GM18508 (cell line): ENCODE data around the gene CCL24.
"Not testable (repeated sequence)": the region's sequence is repeated elsewhere in the genome, so short reads cannot be mapped to it uniquely, and the experiment has no call there.

Experiments
- ATAC-seq: cut with Tn5 transposase; IDR thresholded peaks from one replicate; pipeline ENCODE4 v1.9.1; 2021; ENCODE audit warnings: moderate number of reproducible peaks; ENCODE audit not compliant: insufficient read depth, unreplicated experiment

CCL24 gene

DNA sequence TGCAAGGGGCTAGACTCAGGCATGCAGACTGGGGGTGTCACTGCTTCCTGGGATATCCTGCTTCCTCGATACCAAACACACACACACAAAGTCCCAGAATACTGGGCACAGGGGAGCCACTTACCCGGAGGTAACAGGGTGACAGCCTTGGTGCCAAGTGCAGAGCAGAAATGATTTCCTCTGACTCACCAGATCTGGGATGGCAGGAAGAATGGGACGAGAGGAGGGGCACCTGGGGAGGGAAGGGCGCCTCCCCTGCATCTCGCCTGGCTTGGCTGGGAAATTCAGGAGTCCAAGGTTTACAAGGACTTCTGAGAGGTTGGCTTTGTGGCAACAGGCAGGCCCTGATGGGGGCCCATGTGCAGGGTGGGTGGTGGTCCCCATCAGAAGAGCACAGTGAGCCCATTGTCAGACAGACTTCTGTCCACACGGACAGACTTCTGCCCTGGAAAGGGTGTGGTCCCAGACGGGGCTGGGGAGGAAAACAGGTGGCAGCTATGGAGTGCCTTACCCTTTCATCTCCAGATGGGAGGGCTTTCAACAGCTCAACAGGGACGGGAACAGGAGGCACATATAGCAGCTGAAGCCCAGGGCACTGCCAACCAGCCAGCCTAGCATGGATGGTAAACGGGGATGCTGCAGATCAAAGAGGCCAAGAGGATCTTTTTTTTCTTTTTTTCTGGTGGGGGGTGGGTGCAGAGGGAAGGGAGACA is 9.7 kb upstream of the CCL24 start:
- ATAC-seq = no peak

DNA sequence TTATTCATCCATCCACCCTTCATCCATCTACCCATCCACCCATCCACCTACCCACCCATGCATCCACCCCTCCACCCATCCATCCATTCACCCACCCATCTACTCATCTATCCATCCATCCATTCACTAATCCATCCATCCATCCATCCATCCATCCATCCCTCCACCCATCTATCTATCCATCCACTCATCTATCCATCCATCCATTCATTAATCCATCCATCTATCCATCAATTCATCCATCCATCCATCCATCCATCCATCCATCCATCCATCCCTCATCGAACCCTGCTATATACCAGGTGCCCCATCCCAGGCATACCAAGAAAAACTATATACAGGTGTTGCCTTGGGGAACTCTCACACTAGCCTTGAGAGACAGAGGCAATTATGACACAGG is 7.1 kb upstream of the CCL24 start:
- no peak for ATAC-seq

DNA sequence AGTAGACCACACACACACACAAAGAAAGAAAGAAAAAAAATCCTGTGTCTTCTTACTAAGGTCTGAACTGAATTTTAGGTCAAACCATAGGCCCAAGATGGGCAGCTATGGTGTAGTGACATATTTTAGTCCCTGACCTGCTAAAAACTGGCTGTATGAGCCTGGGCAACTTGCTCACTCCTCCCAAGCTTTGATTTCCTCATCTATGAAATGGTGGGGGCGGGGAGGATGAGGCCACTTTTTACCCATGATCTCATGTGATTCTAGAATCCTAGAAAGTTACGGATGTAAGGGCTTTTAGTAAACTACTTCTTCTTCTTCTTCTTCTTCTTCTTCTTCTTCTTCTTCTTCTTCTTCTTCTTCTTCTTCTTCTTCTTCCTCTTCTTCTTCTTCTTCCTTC is 6.1 kb upstream of the CCL24 start:
- no peak for ATAC-seq

DNA sequence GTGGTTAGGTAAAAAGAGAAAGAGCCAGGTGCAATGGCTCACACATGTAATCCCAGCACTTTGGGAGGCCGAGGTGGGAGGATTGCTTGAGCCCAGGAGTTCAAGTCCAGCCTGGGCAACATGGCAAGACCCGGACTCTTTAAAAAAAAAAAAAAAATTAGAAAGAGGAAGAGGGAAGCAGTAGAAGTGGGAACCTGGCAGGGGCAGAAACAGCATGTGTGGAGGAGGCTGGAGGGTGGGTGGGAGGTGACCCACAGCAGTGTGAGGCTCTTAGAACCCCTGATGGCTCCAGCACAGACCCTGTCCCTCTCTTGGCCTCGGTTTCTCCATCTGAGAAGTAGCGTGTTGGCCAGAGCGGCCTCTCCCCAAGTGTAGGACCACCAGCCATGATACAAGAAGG is 4.9 kb upstream of the CCL24 start:
- no peak for ATAC-seq

DNA sequence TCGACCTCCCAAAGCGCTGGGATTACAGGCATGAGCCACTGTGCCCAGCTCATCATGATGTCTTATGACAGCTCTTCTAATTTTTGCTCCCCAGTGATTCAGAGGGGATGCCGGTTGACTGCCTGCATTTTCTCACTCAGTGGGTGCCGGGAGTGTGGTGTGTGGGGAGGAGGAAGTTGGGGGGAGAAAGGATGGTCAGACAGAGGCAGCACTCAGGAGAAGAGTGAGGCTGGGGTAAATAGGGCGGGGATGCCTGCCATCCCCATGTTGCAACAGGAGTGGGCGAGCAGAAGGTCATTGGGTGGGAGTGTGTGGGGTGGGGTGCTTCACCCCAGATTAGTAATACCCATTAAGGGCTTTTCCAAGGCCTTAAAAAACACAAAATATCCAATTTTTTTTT is 3.5 kb upstream of the CCL24 start:
- no peak for ATAC-seq

DNA sequence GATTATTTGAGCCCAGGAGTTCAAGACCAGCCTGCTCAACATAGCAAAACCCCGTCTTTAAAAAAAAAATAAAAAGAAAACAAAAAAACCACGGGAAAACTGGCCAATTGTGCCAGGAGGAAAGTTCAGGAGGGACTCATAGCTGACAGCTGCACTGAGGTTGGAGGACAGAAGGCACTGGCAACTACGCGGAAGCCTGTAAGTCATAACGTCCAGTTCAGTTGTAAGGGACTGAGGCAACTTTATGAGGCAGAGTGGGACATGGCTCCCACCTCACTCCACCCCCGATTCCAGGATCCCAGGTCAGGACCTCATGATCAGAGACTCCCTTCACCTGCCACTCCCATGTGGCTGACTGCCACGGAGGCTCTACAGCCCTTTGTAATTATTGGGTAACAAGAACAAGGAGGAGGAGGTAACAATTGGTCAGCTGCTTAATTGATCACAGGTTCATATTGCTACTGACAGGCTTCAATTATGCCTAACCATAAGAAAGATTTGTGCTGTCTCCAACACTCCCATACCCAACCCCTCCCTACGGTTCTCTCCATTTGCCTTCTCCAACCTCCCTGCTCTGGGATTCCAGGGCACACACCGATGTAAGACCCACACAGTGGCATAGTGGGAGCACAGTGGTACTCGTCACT is 1.9 kb upstream of the CCL24 start:
- no peak for ATAC-seq

DNA sequence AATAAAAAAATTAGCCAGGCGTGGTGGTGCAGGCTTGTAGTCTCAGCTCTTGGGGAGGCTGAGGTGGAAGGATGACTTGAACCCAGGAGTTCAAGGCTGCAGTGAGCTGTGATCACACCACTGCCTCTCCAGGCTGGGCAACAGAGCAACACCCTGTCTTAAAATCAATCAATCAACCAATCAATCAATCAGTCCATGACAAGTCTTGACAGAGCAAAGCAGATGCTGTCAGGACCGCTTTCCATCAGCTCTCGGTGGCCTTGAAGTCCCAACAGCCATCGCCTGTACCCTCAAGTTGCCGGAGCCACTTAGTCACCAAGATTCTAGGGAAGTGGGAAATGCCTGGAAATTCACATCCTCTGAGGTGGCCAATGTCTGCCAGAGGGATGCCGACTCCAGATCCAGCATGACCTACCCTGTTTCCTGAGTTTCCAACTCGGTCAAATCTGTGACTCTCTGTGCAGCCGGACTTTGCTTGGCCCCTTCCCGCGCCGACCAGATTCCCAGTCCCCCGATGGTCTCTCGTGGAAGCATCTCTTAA is 871 bp upstream of the CCL24 start:
- no peak for ATAC-seq

DNA sequence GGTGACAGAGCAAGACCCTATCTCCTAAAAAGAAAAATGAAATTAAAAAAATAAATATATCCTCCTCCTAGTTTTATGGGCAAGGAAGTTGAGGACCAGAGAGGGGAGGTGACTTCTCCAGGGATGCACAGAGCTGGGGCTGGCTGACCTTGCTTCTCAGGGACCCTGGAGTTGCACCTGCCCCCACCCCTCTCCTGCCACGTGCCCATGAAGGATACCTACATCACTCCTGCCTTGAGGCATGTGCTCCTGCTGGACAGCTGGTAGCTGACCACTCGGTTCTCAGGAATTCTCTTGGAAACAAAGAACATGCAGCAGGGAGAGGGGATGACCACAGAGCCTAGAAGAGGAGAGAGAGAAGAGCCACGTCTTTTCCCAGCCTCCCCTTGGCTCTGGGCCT is 522 bp downstream of the CCL24 start:
- no peak for ATAC-seq

DNA sequence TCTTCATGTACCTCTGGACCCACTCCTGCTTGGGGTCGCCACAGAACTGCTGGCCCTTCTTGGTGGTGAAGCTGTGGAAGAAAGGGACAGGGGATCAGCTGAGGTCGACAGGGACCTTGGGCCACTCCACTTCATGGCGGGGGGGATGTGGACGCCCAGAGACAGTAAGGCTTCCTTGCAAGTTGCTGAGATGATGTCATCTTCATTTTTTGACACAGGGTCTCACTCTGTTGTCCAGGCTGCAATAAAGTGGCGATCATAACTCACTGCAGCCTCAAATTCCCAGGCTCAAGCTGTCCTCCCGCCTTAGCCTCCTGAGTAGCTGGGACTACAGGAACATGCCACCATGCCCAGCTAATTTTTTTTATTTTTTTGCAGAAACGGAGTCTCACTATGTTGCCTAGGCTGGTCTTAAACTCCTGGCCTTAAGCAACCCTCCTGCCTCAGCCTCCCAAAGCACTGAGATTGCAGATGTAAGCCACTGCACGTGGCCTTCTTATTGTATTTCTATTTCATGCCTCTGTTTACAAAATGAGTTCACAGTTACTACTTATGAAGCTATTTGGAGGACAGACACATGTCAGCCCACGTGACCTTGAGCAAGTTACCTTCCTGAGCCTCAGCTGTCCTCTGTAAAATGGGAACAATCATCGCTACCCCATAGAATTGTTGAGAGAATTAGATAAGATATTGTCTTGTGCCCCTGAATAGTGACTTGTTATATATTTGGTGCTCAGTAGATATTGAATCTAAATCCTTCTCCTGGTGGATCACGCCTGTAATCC is 1.5 kb downstream of the CCL24 start:
- no peak for ATAC-seq

DNA sequence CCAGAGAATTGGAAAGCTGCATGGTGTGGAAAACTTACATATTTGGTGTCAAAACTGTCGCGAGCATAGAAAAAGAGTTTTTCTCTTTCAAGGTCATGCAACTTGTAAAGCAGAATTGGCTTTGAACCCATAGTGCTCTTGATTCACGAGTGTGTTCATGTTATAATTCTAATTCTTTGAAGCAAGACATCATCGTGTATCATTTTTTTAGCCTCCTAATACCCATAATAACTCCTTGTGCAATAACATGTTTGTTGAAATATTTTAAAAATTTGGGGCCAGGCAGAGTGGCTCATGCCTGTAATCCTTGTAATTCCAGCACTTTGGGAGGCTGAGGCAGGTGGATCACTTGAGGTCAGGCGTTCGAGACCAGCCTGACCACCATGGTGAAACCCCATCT is 4.2 kb downstream of the CCL24 start:
- ATAC-seq = no peak

DNA sequence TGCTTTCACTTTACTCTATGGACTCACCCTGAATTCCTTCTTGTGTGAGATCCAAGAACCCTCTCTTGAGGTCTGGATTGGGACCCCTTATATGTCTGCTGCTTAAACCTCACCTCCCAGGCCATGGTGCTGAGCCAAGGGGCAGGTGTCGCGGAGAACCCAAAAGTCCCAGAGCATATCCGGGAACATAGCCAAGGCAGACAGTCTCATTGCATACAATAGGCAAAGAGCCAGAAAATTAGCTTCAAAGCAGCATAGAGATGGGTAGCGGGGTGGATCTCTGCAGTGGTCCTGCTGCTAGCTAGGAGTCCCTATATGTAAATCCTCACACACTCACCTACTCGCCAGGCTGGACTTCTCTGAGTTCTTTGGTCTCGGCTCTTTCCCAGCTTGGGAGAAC is 5.5 kb downstream of the CCL24 start:
- ATAC-seq = no peak

DNA sequence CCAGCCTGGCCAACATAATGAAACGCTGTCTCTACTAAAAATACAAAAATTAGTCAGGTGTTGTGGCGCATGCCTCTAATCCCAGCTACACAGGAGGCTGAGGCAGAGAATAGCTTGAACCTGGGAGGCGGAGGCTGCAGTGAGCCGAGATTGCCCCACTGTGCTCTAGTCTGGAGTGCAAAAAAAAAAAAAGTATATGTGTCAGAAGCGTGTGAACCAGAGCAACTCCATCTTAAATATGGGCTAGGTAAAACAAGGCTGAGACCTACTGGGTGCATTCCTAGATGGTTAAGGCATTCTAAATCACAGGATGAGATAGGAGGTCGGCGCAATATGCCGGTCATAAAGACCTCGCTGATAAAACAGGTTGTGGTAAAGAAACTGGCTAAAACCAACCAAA is 6.2 kb downstream of the CCL24 start:
- no peak for ATAC-seq

DNA sequence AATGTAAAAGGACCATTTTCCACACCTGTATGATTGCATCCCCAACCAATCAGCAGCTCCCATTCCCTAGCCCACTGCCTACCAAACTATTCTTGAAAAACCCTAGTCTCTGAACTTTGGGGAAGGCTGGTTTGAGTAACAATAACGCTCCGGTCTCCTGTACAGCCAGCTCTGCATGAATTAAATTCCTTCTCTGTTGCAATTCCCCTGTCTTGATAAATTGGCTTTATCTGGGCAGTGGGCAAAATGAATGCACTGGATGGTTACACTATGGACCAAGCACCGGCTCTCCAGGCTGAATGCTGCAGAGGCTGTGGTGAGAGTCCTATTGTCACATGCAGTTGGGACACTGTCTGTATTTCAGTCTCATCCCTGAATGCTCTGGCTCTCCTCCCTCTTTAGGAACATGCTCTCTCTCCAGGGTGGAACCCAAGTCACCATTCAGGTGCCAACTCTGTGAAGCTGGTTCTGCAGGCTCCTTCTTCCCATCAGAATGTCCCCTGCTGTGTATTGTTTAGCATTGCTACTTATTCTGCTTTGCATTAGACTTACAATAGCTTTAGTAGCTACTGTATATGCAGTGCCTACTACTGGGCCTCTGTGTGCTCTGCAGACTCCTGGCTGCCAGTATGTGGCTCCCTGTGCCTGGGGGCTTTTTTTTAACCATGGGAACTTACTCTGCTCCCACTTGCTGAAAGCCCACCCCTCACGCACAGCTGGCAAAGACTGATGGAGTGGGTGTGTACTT is 6.9 kb downstream of the CCL24 start:
- no peak for ATAC-seq

DNA sequence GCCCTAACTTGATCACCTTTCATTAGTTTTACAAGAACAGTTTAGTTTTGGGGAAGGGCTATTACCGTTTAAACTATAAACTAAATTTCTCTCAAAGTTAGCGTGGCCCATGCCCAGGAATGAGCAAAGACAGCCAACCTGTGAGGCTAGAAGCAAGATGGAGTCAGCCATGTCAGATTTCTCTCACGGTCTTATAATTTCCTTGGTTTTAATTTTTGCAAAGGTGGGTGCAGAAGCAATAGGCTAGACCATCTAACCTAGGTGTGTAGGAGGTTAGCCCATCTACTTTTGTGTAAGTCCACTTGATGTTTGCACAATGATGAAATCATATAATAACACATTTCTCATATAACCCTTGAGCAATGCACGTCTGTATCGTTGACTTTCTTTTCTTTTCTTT is 8.9 kb downstream of the CCL24 start:
- no peak for ATAC-seq

DNA sequence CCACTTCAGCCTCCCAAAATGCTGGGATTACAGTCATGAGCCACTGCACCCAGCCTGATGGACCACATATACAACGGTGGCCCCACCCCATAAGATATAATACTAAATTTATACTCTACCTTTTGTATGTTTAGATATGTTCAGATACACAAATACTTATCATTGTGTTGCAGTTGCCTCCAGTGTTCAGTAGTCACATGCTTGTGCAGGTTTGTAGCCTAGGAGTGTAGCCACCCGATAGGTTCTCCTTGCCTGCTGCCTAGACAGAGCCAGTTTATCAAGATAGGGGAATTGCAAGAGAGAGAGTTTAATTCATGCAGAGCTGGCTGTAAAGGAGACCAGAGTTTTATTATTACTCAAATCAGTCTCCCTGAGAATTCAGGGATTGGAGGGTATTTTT is 9.6 kb downstream of the CCL24 start:
- ATAC-seq = no peak

DNA sequence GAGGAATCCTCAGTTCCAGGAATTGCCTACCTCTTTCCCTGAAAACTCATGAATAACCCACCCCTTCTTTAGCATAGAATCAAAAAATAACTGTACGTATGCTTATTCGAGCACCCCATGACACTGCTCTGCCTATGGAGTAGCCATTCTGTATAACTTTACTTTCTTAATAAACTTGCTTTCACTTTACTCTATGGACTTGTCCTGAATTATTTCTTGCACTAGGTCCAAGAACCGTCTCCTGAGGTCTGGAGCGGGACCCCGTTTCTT is 11.1 kb downstream of the CCL24 start:
- no peak for ATAC-seq

DNA sequence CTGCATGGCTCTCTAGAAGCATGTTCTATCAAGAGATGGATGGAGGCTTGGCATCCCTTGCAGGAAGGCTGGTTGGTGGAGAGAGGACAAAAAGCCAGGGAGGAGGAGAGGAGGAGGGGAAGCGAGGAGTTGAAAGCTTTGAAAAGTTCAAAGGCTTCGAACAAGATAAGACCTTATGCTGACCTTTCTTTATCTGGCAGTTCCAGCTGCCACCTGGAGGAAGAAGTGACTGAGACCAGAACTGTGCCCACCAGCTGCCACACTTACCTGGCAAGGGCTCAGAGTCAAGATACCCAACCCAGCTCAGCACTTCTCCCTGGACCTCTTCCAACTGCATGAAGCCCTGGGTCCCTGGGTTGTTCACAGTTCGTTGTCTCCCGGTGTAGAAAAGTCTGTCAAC is 14.8 kb downstream of the CCL24 start:
- ATAC-seq = no peak

DNA sequence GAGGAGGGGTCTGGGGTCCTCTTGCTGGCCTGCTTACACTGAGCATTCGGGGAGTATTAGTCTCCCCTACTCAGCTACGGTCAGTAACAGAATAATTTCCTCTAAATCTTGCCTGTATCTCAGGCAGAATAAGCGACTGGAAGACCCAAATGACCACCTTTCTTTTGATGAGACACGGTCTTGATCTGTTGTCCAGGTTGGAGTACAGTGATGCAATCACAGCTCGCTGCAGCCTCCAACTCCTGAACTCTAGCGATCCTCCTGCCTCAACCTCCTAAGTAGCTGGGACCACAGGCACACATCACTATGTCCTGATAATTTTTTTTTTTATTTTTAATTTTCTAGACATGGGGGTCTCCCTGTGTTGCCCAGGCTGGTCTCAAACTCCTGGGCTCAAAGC is 17.2 kb downstream of the CCL24 start:
- ATAC-seq = no peak

DNA sequence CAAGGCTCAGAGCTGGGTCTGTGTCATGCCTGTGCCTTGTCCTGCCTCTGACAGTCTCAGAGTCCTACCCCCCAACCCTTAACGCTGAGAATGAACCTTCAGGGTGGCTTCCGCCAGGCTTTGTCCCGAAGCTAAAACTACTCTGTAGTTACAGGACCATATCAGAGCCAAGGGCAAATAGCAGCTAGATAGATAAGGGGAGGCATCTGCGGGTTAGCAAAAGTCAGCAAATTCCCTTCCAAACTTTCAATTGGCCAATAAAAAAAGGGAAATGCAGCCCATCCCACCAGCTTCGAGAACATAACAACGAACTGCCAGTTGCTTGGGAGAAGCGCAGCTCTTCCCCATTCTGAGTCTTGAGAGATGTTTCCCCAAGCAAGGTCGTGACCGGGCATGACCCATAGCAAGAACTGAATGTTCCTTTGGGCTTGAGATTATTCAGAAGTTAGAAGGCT is 17.7 kb downstream of the CCL24 start:
- no peak for ATAC-seq

DNA sequence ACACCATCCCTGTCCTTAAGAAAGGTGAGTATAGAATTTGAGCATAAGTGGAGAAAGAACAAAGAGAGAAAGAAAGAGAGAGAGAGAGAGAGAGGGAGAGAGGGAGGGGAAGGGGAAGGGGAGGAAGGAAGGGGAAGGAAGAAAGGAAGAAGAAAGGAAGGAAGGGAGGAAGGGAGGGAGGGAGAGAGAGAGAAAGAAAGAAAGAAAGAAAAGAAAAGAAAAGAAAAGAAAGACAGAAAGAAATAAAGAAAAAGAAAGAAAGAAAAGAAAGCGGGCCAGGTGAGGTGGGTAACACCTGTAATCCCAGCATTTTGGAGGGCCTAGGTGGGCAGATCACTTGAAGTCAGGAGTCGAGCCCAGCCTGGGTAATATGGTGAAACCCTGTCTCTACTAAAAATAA is 19.9 kb downstream of the CCL24 start:
- no peak for ATAC-seq

DNA sequence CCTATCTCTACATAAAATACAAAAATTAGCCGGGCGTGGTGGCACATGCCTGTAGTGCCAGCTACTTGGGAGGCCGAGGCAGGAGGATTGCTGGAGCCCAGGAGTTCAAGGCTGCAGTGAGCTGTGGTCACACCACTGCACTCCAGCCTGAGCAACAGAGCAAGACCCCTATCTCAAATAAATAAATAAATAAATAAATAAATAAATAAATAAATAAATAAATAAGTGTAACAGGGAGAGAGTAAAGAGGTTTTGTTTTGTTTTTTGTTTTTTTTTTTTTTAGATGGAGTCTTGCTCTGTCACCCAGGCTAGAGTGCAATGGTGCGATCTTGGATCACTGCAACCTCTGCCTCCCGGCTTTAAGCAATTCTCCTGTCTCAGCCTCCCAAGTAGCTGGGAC is 21.0 kb downstream of the CCL24 start:
- ATAC-seq = not testable (repeated sequence)
